CD4-positive, alpha-beta T cell treated with Interleukin-6 at 100 ng/mL for 8 hours (primary cell): ENCODE data around the gene DCP1B.

Experiments used
- DNase-seq: peaks from one replicate; pipeline ENCODE4 v3.0.0-alpha.2; 2020; ENCODE audit warnings: mixed read lengths, low spot score

The DCP1B gene

GRCh38 chr12:2017546-2018337, 13.5 kb upstream of the DCP1B start:
- DNase-seq: no peak

DNA sequence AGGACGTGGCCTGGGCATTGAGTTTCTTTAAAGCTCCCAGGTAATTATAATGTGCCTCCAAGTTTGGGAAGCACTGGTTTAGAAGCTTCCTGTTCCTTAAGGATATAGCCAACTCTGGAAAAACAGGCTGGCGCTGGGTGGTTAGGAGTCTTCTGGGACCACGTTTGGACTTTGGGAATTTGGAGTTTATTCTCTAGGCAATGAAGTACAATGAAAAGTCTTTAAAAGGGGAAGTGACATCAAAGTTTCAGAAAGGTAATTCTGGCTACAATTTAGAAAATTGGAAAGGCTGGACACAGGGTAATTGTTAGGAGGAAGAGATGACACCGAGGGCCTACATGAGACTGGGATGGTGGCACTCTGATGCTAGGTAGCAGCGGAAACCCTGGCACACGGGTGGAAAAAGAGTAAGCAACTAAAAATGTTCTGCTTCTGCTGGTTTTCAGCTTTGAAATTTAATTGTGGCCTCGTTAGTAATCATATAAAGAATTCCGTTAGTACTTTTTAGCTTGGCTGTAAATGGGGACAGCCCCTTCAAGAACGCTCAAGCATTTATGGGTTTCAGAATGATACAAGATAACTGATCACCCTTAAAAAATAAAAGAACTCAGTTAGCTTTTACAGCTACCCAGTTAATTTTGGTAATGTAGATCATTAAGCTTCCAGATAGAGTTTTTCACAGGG, 12.7 kb upstream of the DCP1B start:
- DNase-seq: no peak

- no peak for DNase-seq
Observed at GRCh38 chr12:2014231-2014630, 10.0 kb upstream of the DCP1B start.

- DNase-seq: no peak
Observed at GRCh38 chr12:2013527-2014223, 9.4 kb upstream of the DCP1B start.

GRCh38 chr12:2013086-2013485, 8.8 kb upstream of the DCP1B start:
- DNase-seq: no peak

DNA sequence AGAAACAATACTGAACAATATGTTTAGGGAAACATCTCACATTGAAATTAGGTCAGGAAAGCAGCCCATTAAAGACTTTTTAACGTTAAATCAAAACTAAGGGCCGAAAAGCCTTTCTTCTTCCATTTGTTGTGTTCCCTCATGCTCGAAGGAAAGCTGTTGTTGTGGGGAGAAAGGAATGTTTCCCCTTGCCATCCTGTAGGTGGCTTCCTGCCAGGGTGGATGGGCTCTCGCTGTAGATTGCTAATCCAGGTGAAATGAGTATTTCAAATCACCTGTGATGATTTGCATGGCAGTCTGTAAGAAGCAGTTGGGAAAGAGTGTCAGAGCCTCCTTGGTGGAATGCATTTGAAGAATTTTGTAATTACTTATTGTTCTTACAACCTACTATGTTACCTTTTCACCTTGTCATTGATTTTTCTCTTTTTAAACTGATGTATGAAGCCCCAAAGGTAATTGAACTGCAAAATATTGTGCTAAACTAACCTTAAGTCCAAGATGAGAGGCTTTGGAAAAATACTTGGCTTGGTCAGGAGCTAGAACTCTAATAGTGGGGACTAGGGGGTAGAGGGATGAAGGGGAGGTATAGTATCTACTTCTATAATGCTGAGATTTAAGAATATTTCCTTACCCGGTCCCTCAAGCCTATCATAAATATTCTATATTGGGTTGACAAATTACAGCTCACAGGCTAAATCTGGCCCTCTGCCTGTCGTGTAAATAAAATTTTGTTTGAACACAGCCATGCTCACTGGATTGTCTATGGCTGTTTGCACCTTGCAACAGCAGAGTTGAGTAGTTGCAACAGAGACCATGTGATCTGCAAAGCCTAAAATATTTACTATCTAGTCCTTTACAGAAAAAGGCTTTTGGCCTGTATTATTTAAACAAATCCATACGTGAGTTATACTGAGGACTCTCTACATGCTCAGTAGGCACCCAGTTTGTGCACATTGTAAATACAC, 7.7 kb upstream of the DCP1B start:
- no peak for DNase-seq

DNA sequence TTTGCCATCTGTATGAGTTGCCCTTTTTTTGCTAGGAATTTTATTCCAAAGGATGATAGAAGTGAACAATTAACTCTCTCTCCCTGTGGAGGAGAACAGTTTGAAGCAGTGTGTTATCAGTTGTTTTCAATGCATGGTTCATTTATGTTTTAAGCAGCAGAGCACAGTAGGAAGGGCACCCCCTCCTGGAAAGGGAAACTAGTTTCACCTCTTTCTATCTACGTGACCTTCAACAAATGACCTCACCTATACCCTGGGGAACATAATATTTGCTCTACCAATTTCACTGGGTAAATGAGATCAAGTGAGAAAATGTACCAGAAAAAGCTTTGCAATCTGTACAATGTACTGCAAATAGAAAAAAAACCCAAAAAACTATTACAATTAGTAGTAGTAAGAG, 5.4 kb upstream of the DCP1B start:
- DNase-seq: no peak

GRCh38 chr12:2008677-2009076, 4.4 kb upstream of the DCP1B start:
- DNase-seq: no peak

DNA sequence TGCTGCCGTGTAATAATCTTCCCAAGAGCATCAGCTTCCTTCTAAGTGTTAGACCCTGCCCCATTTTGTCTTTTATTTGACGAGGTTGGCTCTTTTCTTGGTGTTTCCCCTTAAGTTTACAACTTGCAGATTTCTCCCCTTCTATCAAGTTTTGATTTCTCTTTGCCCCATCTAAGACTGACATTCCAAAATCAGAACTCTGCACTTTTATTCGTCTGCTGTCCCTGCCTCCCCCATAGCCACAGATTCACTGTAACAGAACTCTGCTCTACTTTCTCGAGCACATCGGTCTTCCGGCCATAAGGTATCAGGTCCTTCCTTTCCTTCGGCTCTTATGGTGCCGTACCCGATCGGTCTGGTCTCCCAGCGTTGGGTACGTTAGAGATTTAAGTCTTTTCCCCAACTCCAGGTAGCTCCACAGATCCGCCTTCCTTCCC, 563 bp downstream of the DCP1B start:
- DNase-seq: no peak

DNA sequence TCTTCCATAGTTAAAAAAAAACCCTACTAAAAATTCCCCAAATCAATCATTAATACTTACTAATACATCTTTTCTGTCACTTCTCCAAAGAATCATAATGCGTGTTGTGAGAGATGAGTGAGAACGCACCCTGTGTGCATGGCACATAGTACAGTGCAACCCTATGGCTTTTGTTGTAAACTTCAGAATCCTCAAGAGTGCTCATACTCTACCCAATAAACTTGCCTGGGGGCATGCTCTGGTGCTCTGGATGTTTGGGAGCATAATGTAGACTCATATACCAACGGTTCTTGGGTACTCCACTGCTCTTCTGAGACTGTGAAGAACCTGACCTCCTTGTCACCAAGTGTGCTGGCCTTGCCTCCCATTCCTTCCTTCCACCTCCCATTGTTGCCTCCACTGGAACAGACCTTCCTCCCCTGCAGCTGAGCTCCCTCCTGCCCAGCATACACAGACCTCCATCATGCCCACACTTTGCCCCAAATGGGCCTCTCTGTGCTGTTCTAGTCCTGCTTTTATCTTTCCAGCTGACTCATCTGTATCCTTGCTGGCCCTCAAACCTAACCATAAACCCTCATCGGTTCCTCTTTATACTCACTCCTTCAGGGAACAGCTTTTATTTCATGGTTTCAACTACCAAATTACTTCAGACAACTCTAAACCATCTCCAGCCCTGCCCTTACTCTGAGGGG, 8.9 kb downstream of the DCP1B start:
- no peak for DNase-seq

GRCh38 chr12:1994429-1995143, 9.7 kb downstream of the DCP1B start:
- DNase-seq: no peak

DNA sequence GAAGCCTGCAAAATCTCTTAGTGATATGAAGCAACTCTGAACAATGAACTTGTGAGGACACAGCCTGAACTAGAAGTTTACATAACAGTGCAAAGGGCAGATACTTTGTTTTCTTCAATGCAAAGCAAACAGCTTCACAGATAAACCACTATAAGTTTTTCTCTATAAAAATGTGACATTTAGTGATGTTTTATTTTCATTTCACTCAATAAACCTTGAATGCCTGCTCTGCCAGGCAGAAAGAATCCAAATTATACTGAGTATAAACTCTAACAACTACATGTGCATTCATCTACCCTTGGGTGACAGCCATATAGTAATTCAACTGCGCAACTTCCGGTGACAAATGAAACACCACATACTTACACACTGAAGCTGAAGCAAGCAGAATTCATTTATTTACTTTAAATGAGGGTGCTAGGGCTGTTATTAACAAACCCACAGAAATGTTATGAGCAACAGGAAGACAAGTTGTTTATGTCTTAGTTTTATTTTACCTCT, 10.3 kb downstream of the DCP1B start:
- peak; percentile 37 for DNase-seq

DNA sequence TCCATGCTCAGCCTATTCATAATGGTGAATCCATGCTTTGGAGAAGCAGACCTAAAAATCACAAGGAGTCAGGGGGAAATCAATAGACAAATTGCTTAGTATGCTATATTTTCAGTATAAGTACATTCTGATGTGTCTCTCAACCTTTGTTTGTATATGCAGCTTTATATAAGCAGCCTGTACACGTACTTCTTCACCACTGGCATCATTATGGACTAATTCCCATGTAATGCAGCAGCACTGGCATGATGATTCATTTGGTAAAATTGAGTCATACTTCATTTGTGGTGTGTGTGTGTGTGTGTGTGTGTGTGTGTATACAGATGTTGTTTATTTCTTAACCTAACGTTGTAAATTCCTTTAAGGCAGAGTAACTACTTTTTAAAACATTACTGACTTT, 10.9 kb downstream of the DCP1B start:
- peak; percentile 29 for DNase-seq

DNA sequence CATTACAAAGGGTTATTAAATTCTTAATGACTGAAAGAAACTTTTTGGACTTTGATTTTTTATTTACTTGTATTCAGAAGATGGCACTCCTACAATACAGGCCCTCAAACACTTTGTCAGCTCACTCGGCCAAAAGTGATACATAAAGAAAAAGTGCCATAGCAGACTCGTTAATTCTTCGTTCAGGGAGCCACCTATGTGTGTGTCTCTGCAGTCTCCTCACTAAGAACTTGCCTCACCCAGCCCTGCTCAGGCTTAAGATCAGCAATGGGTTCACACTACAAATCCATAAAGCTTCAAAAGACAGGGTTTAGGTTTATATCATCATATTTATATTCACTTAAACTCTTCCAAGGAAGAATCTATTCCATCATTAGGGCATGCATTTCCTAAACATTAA, 11.5 kb downstream of the DCP1B start:
- DNase-seq: no peak

GRCh38 chr12:1989111-1989510, 15.1 kb downstream of the DCP1B start:
- DNase-seq: no peak

DNA sequence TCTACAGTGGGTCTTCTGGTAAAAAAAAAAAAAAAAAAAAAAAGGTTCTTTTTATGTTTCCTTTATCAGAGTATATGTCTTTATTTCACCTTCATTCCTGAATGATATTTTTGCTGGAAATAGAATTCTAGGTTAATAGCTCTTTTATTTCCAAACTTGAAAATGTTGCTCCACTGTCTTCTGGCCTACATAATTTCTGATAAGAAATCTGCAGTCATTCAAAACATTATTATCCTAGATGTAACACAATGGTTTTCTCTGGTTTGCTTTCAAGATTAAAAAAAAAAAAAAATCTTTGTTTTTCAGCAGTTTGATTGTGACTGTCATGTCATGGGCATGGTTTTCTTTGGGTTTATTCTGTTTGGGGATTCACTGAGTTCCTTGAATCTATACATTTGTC, 19.5 kb downstream of the DCP1B start:
- DNase-seq: no peak

- DNase-seq: no peak
Observed at GRCh38 chr12:1980282-1980681, 24.0 kb downstream of the DCP1B start.

GRCh38 chr12:1978078-1978862, 26.0 kb downstream of the DCP1B start:
- no peak for DNase-seq

GRCh38 chr12:1977588-1977987, 26.7 kb downstream of the DCP1B start:
- DNase-seq: no peak

- no peak for DNase-seq
Observed at GRCh38 chr12:1977109-1977508, 27.1 kb downstream of the DCP1B start.
